ENCODE data around the gene PPP2R5C. TPM values are rescaled to one million over a fixed set of nuclear protein-coding genes. Genes with fewer than 3 reads are reported as not detected.

Gene PPP2R5C
- polyA plus RNA-seq, 3 donors = 61.9 to 72.5 (median 64.0) TPM

DNA sequence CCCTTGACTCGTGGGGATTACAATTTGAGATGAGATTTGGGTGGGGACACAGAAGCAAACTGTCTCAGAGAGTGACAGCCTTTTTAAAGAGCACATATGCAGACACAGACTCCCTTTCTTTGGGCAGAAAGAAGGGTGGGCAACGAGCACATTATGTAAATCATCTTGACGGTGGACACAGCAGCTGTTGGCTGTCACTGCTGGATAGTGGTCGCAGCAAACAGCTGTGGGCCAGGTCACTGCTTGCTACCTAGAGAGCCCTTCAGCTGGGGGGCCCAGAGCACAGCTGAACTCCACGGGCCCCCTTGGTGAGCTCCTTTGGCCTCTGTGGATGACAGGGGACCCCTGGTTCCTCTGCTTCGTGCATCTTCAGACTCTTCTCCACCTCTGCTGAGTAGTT is 23.1 kb downstream of the PPP2R5C start:
- Mint-ChIP-seq H3K27ac (no peak overlapping the region), H3K4me3 (no peak overlapping the region), H3K4me1 (peaks cover 2% of the 10 kb centered on the region), H3K27me3 (ENCODE audit: low read depth in 3 of 3) (peaks cover 21 to 46% (median 25%) of the 10 kb centered on the region in 3 donors), H3K36me3 (peaks cover 0 to 1% of the 10 kb centered on the region in 2 donors), H3K9me3 (peaks cover 0 to 5% (median 0%) of the 10 kb centered on the region in 7 donors)
- Histone ChIP-seq H3K4me2 (replicated peaks; ENCODE audit: extremely low read depth, low read length, poor library complexity, severe bottlenecking) (no peak overlapping the region), H4K20me1 (ENCODE audit: insufficient read depth, low read length) (peaks cover 27% of the 10 kb centered on the region), H3K4me3 (replicated peaks in 1 of 3; ENCODE audit: low read depth in 2 of 3, low read length in 3 of 3) (no peak overlapping the region), H3K4me1 (ENCODE audit: control insufficient read depth in 1 of 2, insufficient read depth in 2 of 2, low read length in 2 of 2) (peaks cover 0 to 4% of the 10 kb centered on the region in 2 donors), H2AFZ (ENCODE audit: insufficient read depth, low read depth, low read length, poor library complexity, severe bottlenecking) (no peak overlapping the region), H3K27ac (ENCODE audit: low read depth in 1 of 2, low read length in 2 of 2) (no peak overlapping the region), H3K27me3 (ENCODE audit: control insufficient read depth in 2 of 2, insufficient read depth in 2 of 2, low read length in 2 of 2) (peaks cover 19 to 27% of the 10 kb centered on the region in 2 donors), H3K36me3 (replicated peaks in 1 of 2; ENCODE audit: control insufficient read depth in 1 of 2, insufficient read depth in 2 of 2, low read length in 2 of 2) (no peaks in the 10 kb centered on the region), H3K9ac (ENCODE audit: insufficient read depth, low read length, poor library complexity, severe bottlenecking) (no peak overlapping the region), H3K9me3 (replicated peaks in 1 of 2; ENCODE audit: control insufficient read depth in 1 of 2, insufficient read depth in 1 of 2, low read length in 2 of 2) (peaks cover 0 to under 1% of the 10 kb centered on the region in 2 donors), H3K79me2 (ENCODE audit: insufficient read depth, low read length) (no peaks in the 10 kb centered on the region)
- intact Hi-C loops (cut with micrococcal nuclease) = no loop called here
- no peak for DNase-seq
- WGBS (ENCODE audit: insufficient coverage) = 95% methylated on average over 4 of the region's 6 CpGs
- TF ChIP-seq, protein P1, sequence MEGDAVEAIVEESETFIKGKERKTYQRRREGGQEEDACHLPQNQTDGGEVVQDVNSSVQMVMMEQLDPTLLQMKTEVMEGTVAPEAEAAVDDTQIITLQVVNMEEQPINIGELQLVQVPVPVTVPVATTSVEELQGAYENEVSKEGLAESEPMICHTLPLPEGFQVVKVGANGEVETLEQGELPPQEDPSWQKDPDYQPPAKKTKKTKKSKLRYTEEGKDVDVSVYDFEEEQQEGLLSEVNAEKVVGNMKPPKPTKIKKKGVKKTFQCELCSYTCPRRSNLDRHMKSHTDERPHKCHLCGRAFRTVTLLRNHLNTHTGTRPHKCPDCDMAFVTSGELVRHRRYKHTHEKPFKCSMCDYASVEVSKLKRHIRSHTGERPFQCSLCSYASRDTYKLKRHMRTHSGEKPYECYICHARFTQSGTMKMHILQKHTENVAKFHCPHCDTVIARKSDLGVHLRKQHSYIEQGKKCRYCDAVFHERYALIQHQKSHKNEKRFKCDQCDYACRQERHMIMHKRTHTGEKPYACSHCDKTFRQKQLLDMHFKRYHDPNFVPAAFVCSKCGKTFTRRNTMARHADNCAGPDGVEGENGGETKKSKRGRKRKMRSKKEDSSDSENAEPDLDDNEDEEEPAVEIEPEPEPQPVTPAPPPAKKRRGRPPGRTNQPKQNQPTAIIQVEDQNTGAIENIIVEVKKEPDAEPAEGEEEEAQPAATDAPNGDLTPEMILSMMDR (IDR thresholded peaks at IDR 0.05) = no peak

DNA sequence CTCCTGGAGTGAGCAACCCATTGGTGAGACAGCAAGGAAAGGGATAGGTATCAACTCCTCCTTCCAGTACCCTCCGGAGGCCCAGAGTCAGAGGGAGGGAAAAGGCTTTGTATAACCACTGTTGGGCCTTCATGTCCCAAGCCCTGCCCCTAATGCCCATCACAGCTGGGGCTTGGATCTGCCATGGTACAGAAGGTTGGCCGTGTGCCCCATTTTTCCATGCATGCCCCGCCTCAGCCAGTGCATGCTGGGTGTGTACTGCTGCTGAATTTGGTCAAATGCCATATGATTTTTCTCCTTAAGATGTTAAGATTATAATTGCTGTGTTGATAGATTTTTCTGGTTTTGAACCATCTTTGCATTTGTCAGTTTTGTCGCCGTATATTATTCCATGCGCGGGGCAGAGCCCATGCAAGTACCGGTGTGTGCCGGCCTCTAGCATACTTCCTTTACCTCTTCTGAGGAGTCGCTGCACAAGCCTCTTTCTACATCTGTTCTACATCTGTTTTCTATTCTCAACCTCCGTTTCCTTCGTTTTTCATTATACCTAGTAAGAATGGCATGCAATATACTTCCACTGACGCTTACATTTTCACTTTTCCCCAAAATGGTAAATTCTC is 26.6 kb downstream of the PPP2R5C start:
- Mint-ChIP-seq H3K4me3 (no peak overlapping the region), H3K27ac (no peak overlapping the region), H3K9me3 (peaks cover 0 to 5% (median 0%) of the 10 kb centered on the region in 7 donors), H3K4me1 (peaks cover 14% of the 10 kb centered on the region), H3K36me3 (no peaks in the 10 kb centered on the region), H3K27me3 (ENCODE audit: low read depth in 3 of 3) (peaks cover 3 to 23% (median 8%) of the 10 kb centered on the region in 3 donors)
- intact Hi-C loops (cut with micrococcal nuclease) = no loop called here
- H3K27ac ChIP-seq (ENCODE audit: low read depth in 1 of 2, low read length in 2 of 2) = no peak overlapping the region
- no peaks in the 10 kb centered on the region for H3K9me3 ChIP-seq (replicated peaks in 1 of 2; ENCODE audit: control insufficient read depth in 1 of 2, insufficient read depth in 1 of 2, low read length in 2 of 2)
- no peaks in the 10 kb centered on the region for H3K36me3 ChIP-seq (replicated peaks in 1 of 2; ENCODE audit: control insufficient read depth in 1 of 2, insufficient read depth in 2 of 2, low read length in 2 of 2)
- peaks cover 5% of the 10 kb centered on the region for H4K20me1 ChIP-seq (ENCODE audit: insufficient read depth, low read length)
- no peaks in the 10 kb centered on the region for H3K79me2 ChIP-seq (ENCODE audit: insufficient read depth, low read length)
- 93% methylated on average over 12 of the region's 13 CpGs for WGBS (ENCODE audit: insufficient coverage)
- TF ChIP-seq, protein P1 (IDR thresholded peaks at IDR 0.05) = no peak
- H3K4me2 ChIP-seq (replicated peaks; ENCODE audit: extremely low read depth, low read length, poor library complexity, severe bottlenecking) = no peak overlapping the region
- no peaks in the 10 kb centered on the region for H3K4me1 ChIP-seq (ENCODE audit: control insufficient read depth in 1 of 2, insufficient read depth in 2 of 2, low read length in 2 of 2)
- no peak overlapping the region for H3K4me3 ChIP-seq (replicated peaks in 1 of 3; ENCODE audit: low read depth in 2 of 3, low read length in 3 of 3)
- peaks cover 0 to 6% of the 10 kb centered on the region in 2 donors for H3K27me3 ChIP-seq (ENCODE audit: control insufficient read depth in 2 of 2, insufficient read depth in 2 of 2, low read length in 2 of 2)
- H3K9ac ChIP-seq (ENCODE audit: insufficient read depth, low read length, poor library complexity, severe bottlenecking) = no peak overlapping the region
- no peak for DNase-seq
- H2AFZ ChIP-seq (ENCODE audit: insufficient read depth, low read depth, low read length, poor library complexity, severe bottlenecking) = no peak overlapping the region

All from CD14-positive monocyte (primary cell).